Measurements from ENCODE around the gene PACRG. TPM values are rescaled to one million over a fixed set of nuclear protein-coding genes. Genes with fewer than 3 reads are reported as not detected.
"Not testable (repeated sequence)": the region's sequence is repeated elsewhere in the genome, so short reads cannot be mapped to it uniquely, and the experiment has no call there.

PACRG gene
- total RNA-seq, 2 experiments from 2014 or later = not detected

DNA sequence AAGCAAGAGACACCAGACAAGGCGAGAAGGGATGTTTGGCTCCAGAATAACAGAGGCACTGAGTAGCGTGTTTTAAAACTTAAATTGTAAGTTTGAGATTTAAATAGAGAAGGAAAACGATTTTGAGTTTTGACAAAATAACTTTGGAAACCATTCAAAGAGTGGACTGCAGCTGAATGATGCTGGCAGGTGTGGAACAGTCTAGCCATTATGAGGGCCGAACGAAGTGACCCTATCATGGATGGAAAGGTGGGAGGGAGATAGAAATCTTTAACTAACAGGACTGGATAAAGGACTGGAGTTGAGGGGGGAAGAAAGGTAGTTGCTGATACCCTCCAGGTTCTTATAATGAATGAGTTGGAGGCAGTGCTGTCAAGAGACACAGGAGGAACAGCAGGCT is 248.4 kb downstream of the PACRG start:
- H3K4me1 ChIP-seq (ENCODE audit: insufficient read depth, low read length, poor library complexity, severe bottlenecking) = no peaks in the 10 kb centered on the region
- H3K36me3 ChIP-seq (ENCODE audit: insufficient read depth, low read length) = no peaks in the 10 kb centered on the region
- H4K20me1 ChIP-seq (ENCODE audit: insufficient read depth, low read length) = no peaks in the 10 kb centered on the region
- no peaks in the 10 kb centered on the region for H3K79me2 ChIP-seq (ENCODE audit: insufficient read depth, low read depth, low read length)
- intact Hi-C loops (cut with micrococcal nuclease; ENCODE audit: unreplicated experiment) = no loop called here
- H2AFZ ChIP-seq (ENCODE audit: low read length) = no peak overlapping the region
- CTCF ChIA-PET (ENCODE audit: unreplicated experiment) = no interaction called here
- no peak overlapping the region for H3K4me2 ChIP-seq (ENCODE audit: low read length)
- H3K4me3 ChIP-seq (ENCODE audit: low read depth, low read length, poor library complexity, severe bottlenecking) = no peak overlapping the region
- no peak overlapping the region for H3K27ac ChIP-seq (ENCODE audit: low read depth, low read length, poor library complexity, severe bottlenecking)
- H3K9me3 ChIP-seq (ENCODE audit: low read length) = no peaks in the 10 kb centered on the region
- BruUV-seq (replicated peaks) = no TSS peak
- TF ChIP-seq, protein P1, sequence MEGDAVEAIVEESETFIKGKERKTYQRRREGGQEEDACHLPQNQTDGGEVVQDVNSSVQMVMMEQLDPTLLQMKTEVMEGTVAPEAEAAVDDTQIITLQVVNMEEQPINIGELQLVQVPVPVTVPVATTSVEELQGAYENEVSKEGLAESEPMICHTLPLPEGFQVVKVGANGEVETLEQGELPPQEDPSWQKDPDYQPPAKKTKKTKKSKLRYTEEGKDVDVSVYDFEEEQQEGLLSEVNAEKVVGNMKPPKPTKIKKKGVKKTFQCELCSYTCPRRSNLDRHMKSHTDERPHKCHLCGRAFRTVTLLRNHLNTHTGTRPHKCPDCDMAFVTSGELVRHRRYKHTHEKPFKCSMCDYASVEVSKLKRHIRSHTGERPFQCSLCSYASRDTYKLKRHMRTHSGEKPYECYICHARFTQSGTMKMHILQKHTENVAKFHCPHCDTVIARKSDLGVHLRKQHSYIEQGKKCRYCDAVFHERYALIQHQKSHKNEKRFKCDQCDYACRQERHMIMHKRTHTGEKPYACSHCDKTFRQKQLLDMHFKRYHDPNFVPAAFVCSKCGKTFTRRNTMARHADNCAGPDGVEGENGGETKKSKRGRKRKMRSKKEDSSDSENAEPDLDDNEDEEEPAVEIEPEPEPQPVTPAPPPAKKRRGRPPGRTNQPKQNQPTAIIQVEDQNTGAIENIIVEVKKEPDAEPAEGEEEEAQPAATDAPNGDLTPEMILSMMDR (conservative IDR thresholded peaks at IDR 0.05; ENCODE audit: low read length) = no peak
- no peak for TF ChIP-seq EZH2phosphoT487 (IDR thresholded peaks at IDR 0.05; ENCODE audit: borderline replicate concordance, low read depth, low read length)
- no peaks in the 10 kb centered on the region for H3K9me2 ChIP-seq (ENCODE audit: insufficient read depth, low read length)
- POLR2A ChIA-PET = no interaction called here
- no peak for DNase-seq (ENCODE audit: low spot score)

- H3K9me3 ChIP-seq (ENCODE audit: low read length); H4K20me1 ChIP-seq (ENCODE audit: insufficient read depth, low read length); H3K4me3 ChIP-seq (ENCODE audit: low read depth, low read length, poor library complexity, severe bottlenecking); H2AFZ ChIP-seq (ENCODE audit: low read length); H3K4me1 ChIP-seq (ENCODE audit: insufficient read depth, low read length, poor library complexity, severe bottlenecking); BruUV-seq (replicated peaks); CTCF ChIA-PET (ENCODE audit: unreplicated experiment); DNase-seq (ENCODE audit: low spot score); H3K9me2 ChIP-seq (ENCODE audit: insufficient read depth, low read length); H3K4me2 ChIP-seq (ENCODE audit: low read length); H3K79me2 ChIP-seq (ENCODE audit: insufficient read depth, low read depth, low read length); H3K27ac ChIP-seq (ENCODE audit: low read depth, low read length, poor library complexity, severe bottlenecking); intact Hi-C loops (cut with micrococcal nuclease; ENCODE audit: unreplicated experiment); H3K36me3 ChIP-seq (ENCODE audit: insufficient read depth, low read length): not testable (repeated sequence)
- POLR2A ChIA-PET = interaction anchor here (0.7 kb wide), 1 partner anchor 1519 kb away, joined by 3 read pairs; no protein-coding TSS in a partner anchor
Observed at GRCh38 chr6:162983234-162983633, 255.5 kb downstream of the PACRG start.

DNA sequence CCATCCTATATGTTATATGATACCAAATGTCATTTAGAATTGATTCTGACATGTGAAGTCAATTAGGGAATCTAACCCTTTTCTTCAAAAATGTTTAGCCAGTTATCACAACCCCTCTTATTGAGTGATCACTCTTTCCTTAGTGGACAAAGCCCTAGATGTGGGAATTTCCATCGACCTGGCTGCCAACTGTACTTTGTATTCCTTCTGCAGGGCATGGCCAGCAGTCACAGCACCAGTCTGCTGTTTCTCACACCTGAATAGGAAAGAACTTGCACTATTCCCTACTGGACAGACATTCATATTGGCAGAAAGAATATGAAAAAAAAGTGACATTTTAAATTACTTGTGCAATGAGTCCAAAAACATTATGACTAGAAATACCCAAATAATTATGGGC is 271.0 kb downstream of the PACRG start:
- no peak for TF ChIP-seq EZH2phosphoT487 (IDR thresholded peaks at IDR 0.05; ENCODE audit: borderline replicate concordance, low read depth, low read length)
- TF ChIP-seq, protein P1 (conservative IDR thresholded peaks at IDR 0.05; ENCODE audit: low read length) = no peak
- Histone ChIP-seq H2AFZ (ENCODE audit: low read length) (no peak overlapping the region), H3K4me2 (ENCODE audit: low read length) (no peak overlapping the region), H4K20me1 (ENCODE audit: insufficient read depth, low read length) (no peaks in the 10 kb centered on the region), H3K4me1 (ENCODE audit: insufficient read depth, low read length, poor library complexity, severe bottlenecking) (no peaks in the 10 kb centered on the region), H3K36me3 (ENCODE audit: insufficient read depth, low read length) (no peaks in the 10 kb centered on the region), H3K9me2 (ENCODE audit: insufficient read depth, low read length) (no peaks in the 10 kb centered on the region; the same call in 1 of the 2 replicates), H3K9me3 (ENCODE audit: low read length) (no peaks in the 10 kb centered on the region), H3K27ac (ENCODE audit: low read depth, low read length, poor library complexity, severe bottlenecking) (no peak overlapping the region), H3K79me2 (ENCODE audit: insufficient read depth, low read depth, low read length) (no peaks in the 10 kb centered on the region), H3K4me3 (ENCODE audit: low read depth, low read length, poor library complexity, severe bottlenecking) (no peak overlapping the region)
- ChIA-PET CTCF (ENCODE audit: unreplicated experiment) (no interaction called here), POLR2A (no interaction called here)
- intact Hi-C loops (cut with micrococcal nuclease; ENCODE audit: unreplicated experiment) = no loop called here
- BruUV-seq (replicated peaks) = no TSS peak
- DNase-seq (ENCODE audit: low spot score) = no peak

Data from OCI-LY7 (cell line).